Type B pancreatic cell (in vitro differentiated cells): Measurements from ENCODE around the gene PRKCE. TPM values are rescaled to one million over a fixed set of nuclear protein-coding genes. Genes with fewer than 3 reads are reported as not detected.

Experiments
- DNase-seq: peaks from one replicate; pipeline ENCODE4 v3.0.0; 2021; ENCODE audit warnings: mixed read lengths; ENCODE audit not compliant: unreplicated experiment; ENCODE audit errors: extremely low spot score
- H3K27ac Mint-ChIP-seq: 2 replicates; pipeline ENCODE4 v1.8.0; 2021; ENCODE audit warnings: mild to moderate bottlenecking, mixed read lengths
- H3K27me3 Mint-ChIP-seq: 2 replicates; pipeline ENCODE4 v1.8.0; 2021; ENCODE audit warnings: mixed read lengths
- H3K36me3 Mint-ChIP-seq: 2 replicates; pipeline ENCODE4 v1.8.0; 2021; ENCODE audit warnings: mixed read lengths
- H3K4me1 Mint-ChIP-seq: one replicate; pipeline ENCODE4 v1.8.0; 2021; ENCODE audit warnings: mixed read lengths; ENCODE audit not compliant: unreplicated experiment
- H3K4me3 Mint-ChIP-seq: 2 replicates; pipeline ENCODE4 v1.8.0; 2021; ENCODE audit warnings: mild to moderate bottlenecking, mixed read lengths
- H3K9me3 Mint-ChIP-seq: 2 replicates; pipeline ENCODE4 v1.8.0; 2021; ENCODE audit warnings: mixed read lengths
- total RNA-seq: library from RNA; stranded (reverse); gene quantifications from 2 replicates; pipeline ENCODE4 v1.2.1, GENCODE V29; 2021; ENCODE audit warnings: low replicate concordance
- TF ChIP-seq, protein P1 (sequence below): fragments of 200-600 bp; sonication (generic); conservative IDR thresholded peaks from 2 replicates; pipeline ENCODE4 v1.5.0; 2021; ENCODE audit warnings: antibody characterized with exemption, mild to moderate bottlenecking

PRKCE gene
- total RNA-seq, 1 donor from 2014 or later: 21.2 TPM

DNA sequence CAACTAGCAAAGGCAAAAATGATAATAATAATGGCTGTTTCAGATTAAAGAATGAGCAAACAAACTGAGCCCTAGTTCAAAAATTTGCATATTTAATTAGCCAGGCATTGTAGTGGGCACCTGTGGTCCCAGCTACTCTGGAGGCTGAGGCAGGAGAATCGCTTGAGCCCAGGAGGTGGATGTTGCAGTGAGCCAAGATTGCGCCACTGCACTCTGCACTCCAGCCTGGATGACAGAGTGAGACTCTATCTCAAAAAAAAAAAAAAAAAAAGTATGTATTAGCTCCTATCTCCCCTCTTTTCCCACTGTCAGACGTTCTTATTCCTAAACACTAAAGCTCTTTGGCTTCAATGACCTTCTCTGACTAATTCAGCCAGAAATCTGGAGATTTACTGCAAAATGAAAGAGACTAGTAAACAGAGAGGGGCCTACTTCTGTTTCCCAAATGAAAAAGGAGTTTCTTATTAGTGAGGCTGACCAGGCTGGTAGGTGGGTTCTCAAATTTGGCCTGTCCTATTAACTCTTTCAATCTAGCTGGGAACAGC is 36.5 kb upstream of the PRKCE start:
- H3K4me3 Mint-ChIP-seq: no peak overlapping the region
- TF ChIP-seq, protein P1, sequence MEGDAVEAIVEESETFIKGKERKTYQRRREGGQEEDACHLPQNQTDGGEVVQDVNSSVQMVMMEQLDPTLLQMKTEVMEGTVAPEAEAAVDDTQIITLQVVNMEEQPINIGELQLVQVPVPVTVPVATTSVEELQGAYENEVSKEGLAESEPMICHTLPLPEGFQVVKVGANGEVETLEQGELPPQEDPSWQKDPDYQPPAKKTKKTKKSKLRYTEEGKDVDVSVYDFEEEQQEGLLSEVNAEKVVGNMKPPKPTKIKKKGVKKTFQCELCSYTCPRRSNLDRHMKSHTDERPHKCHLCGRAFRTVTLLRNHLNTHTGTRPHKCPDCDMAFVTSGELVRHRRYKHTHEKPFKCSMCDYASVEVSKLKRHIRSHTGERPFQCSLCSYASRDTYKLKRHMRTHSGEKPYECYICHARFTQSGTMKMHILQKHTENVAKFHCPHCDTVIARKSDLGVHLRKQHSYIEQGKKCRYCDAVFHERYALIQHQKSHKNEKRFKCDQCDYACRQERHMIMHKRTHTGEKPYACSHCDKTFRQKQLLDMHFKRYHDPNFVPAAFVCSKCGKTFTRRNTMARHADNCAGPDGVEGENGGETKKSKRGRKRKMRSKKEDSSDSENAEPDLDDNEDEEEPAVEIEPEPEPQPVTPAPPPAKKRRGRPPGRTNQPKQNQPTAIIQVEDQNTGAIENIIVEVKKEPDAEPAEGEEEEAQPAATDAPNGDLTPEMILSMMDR: no peak
- H3K36me3 Mint-ChIP-seq: no peaks in the 10 kb centered on the region
- no peak overlapping the region for H3K27ac Mint-ChIP-seq
- no peaks in the 10 kb centered on the region for H3K9me3 Mint-ChIP-seq
- H3K27me3 Mint-ChIP-seq: peaks cover 3% of the 10 kb centered on the region
- H3K4me1 Mint-ChIP-seq: peaks cover 4% of the 10 kb centered on the region
- DNase-seq: no peak

DNA sequence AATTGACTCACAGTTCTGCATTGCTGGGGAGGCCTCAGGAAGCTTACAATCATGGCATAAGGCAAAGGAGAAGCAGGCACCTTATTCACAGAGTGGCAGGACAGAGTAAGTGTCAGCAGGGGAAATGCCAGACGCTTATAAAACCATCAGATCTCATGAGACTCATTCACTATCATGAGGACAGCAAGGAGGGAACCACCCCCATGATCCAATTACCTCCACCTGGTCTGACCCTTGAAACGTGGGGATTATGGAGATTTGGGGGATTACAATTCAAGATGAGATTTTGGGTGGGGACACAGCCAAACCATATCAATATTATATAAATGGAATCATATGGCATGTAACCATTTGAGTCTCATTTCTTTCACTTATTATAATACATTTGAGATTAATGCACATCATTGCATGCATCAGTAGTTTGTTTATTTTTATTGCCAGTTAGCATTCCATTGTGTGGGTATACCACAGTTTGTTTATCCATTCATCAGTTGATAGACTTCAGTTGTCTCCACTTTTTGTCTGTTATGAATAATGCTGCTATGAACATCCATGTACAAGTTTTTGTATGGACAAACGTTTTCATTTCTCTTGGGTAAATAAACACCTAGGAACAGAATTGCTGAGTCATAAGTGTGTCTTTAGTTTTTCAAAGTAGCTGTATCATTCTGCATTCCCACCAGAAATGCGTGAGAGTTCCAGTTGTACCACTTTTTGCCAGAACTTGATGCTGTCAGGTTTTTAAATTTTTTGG is 34.6 kb upstream of the PRKCE start:
- Mint-ChIP-seq H3K4me1 (no peaks in the 10 kb centered on the region), H3K27me3 (peaks cover 6% of the 10 kb centered on the region), H3K9me3 (no peaks in the 10 kb centered on the region), H3K4me3 (no peak overlapping the region), H3K36me3 (no peaks in the 10 kb centered on the region), H3K27ac (no peak overlapping the region)
- DNase-seq: no peak
- TF ChIP-seq, protein P1: no peak

DNA sequence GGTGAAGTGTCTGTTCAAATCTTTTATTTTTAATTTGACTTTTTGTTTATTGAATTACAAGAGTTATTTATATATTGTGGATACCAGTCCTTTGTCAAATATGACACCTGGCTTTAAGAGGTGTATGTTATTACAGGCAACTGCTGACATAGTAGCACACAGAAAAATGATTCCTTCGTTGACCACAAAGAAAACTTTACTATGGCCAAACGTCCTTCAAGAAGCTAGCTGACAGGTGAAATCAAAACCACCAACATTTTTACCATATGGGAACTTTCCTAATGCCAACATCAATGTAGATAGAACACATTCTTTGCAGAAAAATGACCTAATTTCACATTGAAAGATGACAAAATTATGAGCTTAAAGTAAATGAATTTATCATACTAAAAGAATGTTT is 34.0 kb upstream of the PRKCE start:
- DNase-seq: no peak
- Mint-ChIP-seq H3K27ac (no peak overlapping the region), H3K36me3 (no peaks in the 10 kb centered on the region)

DNA sequence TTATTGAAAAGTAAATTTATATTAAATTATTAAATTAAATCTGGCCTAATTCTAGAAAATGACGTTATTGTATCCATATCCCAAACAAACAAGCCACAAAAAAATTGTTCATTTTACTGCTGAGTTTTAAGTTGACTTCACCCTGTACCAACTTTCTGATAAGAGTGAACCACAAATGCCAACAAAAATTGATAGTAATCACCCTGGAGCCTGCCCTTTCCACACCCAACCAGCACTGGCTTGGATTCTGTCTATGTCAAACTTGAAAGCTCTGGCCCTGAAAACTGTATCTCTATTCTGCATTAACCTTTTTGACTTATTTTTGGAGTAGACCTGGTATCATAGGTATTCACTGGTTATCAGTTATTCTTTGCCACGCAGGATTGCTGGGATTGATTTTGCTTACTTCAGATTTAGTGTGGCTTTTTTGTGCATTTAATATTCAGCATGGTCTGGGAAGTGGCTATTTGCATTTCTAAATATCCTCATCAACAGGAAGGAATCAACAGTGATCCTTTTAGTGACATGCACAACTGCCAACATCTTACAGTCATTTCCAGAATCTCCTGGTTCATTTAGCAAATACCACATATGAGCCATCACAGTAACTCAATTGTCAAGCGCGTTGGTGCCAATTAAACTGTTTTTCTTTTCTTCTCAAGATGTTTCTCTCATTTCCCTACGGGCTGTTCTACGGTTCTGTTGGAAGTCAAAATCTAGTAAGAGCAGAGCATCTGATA is 29.0 kb upstream of the PRKCE start:
- no peaks in the 10 kb centered on the region for H3K9me3 Mint-ChIP-seq
- no peak overlapping the region for H3K27ac Mint-ChIP-seq
- no peaks in the 10 kb centered on the region for H3K4me1 Mint-ChIP-seq
- H3K36me3 Mint-ChIP-seq: no peaks in the 10 kb centered on the region
- peaks cover 12% of the 10 kb centered on the region for H3K27me3 Mint-ChIP-seq
- no peak for DNase-seq
- TF ChIP-seq, protein P1: no peak
- H3K4me3 Mint-ChIP-seq: no peak overlapping the region

More for the DNA sequence above, 34.0 kb upstream of the PRKCE start:
- Mint-ChIP-seq H3K4me1 (no peaks in the 10 kb centered on the region), H3K9me3 (no peaks in the 10 kb centered on the region), H3K4me3 (no peak overlapping the region), H3K27me3 (peaks cover 6% of the 10 kb centered on the region)
- TF ChIP-seq, protein P1: no peak

DNA sequence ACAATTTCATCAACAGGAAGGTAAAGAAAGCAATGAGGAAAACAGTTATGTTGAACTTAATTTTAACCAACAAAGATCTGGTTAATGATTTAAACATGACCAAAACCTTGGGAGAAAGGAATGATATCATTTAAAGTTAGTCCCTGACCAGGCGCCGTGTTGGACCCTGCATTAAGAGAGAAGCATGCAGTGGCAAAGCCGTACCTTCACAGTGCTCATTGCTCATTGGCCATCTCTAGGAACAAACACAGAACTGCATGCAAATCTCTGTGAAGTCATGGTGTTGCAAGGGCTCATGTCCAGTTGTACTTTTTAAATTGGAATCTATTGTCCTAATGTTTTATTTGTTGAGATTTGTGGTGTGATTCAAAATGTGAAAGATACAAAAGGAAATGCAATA is 28.4 kb upstream of the PRKCE start:
- Mint-ChIP-seq H3K4me3 (no peak overlapping the region), H3K36me3 (no peaks in the 10 kb centered on the region), H3K4me1 (no peaks in the 10 kb centered on the region), H3K27ac (no peak overlapping the region), H3K9me3 (no peaks in the 10 kb centered on the region), H3K27me3 (peaks cover 12% of the 10 kb centered on the region)
- no peak for DNase-seq
- TF ChIP-seq, protein P1: no peak
